ENCODE results near the gene TOPBP1.
A peak's percentile ranks its signal among the peaks of the same experiment; 100 is the strongest.
"Not testable (repeated sequence)": the region's sequence is repeated elsewhere in the genome, so short reads cannot be mapped to it uniquely, and the experiment has no call there.

The TOPBP1 gene

GRCh38 chr3:133570937-133571320 is 90.8 kb downstream of the TOPBP1 start:
- DNase-seq (ENCODE audit: low spot score): no peak

GRCh38 chr3:133570139-133570936 is 91.4 kb downstream of the TOPBP1 start:
- DNase-seq (ENCODE audit: low spot score): peak; percentile 79

- DNase-seq (ENCODE audit: low spot score): peak; percentile 49
These were observed 93.3 kb downstream of the TOPBP1 start for GRCh38 chr3:133568294-133569014.

- no peak for DNase-seq (ENCODE audit: low spot score)
These were observed 97.9 kb downstream of the TOPBP1 start for GRCh38 chr3:133563816-133564215.

- DNase-seq (ENCODE audit: low spot score): peak; percentile 60
These were observed 98.6 kb downstream of the TOPBP1 start for GRCh38 chr3:133563186-133563591.

GRCh38 chr3:133562376-133562775 is 99.4 kb downstream of the TOPBP1 start:
- DNase-seq (ENCODE audit: low spot score): no peak

GRCh38 chr3:133561679-133562078 is 100.1 kb downstream of the TOPBP1 start:
- DNase-seq (ENCODE audit: low spot score): no peak

GRCh38 chr3:133551589-133551988 is 110.2 kb downstream of the TOPBP1 start:
- DNase-seq (ENCODE audit: low spot score): not testable (repeated sequence)

All from AG08395 (cell line).